ENCODE results near the gene ZNF546.
A peak's percentile ranks its signal among the peaks of the same experiment; 100 is the strongest.

Gene ZNF546

GRCh38 chr19:39997638-39998216 is 867 bp downstream of the ZNF546 start:
- no peak overlapping the region for H4K5ac ChIP-seq (ENCODE audit: low read length)
- no peaks in the 10 kb centered on the region for H3K36me3 ChIP-seq (ENCODE audit: control insufficient read depth, insufficient read depth, low read length)
- H3K27me3 ChIP-seq (ENCODE audit: insufficient read depth, low read length, poor library complexity) = no peaks in the 10 kb centered on the region
- H2BK15ac ChIP-seq (replicated peaks; ENCODE audit: low read depth) = no peak overlapping the region
- no peak overlapping the region for H3K27ac ChIP-seq (ENCODE audit: low read depth, low read length)
- no peak overlapping the region for H4K8ac ChIP-seq (ENCODE audit: low read depth, low read length)
- no peak overlapping the region for H2BK5ac ChIP-seq (ENCODE audit: low read length)
- no peak overlapping the region for H3K23ac ChIP-seq (ENCODE audit: low read length)
- no peak overlapping the region for H3K4me2 ChIP-seq (ENCODE audit: low read length)
- peaks cover 2% of the 10 kb centered on the region for H3K4me1 ChIP-seq (ENCODE audit: control insufficient read depth, low read depth, low read length)
- H3K4ac ChIP-seq (ENCODE audit: low read depth, low read length) = no peak overlapping the region
- H3K9ac ChIP-seq (ENCODE audit: low read length) = peak overlapping the region; percentile 68
- WGBS (ENCODE audit: extremely low coverage, insufficient coverage, low lambda C conversion rate) = no CpG with 5 or more reads among the region's 5 CpGs
- H3K18ac ChIP-seq (ENCODE audit: low read length) = no peak overlapping the region
- peaks cover 6% of the 10 kb centered on the region for H3K79me2 ChIP-seq (ENCODE audit: control insufficient read depth, insufficient read depth, low read length)
- H2AK5ac ChIP-seq (ENCODE audit: low read length) = no peak overlapping the region
- DNase-seq = no peak
- no peak overlapping the region for H3K56ac ChIP-seq (ENCODE audit: low read length)
- H3K4me3 ChIP-seq (ENCODE audit: low read length) = no peak overlapping the region
- H2BK120ac ChIP-seq (ENCODE audit: low read depth, low read length) = no peak overlapping the region
- peaks cover 4% of the 10 kb centered on the region for H3K79me1 ChIP-seq (ENCODE audit: low read length)

GRCh38 chr19:39998501-39998900 is 1.6 kb downstream of the ZNF546 start:
- Histone ChIP-seq H3K4me1 (ENCODE audit: control insufficient read depth, low read depth, low read length) (peaks cover 2% of the 10 kb centered on the region), H2BK5ac (ENCODE audit: low read length) (no peak overlapping the region), H3K4me2 (ENCODE audit: low read length) (no peak overlapping the region), H3K79me1 (ENCODE audit: low read length) (peaks cover 4% of the 10 kb centered on the region), H2AK5ac (ENCODE audit: low read length) (no peak overlapping the region), H3K27ac (ENCODE audit: low read depth, low read length) (no peak overlapping the region), H3K36me3 (ENCODE audit: control insufficient read depth, insufficient read depth, low read length) (no peaks in the 10 kb centered on the region), H3K9ac (ENCODE audit: low read length) (no peak overlapping the region), H3K27me3 (ENCODE audit: insufficient read depth, low read length, poor library complexity) (no peaks in the 10 kb centered on the region), H4K8ac (ENCODE audit: low read depth, low read length) (no peak overlapping the region), H3K56ac (ENCODE audit: low read length) (no peak overlapping the region), H2BK15ac (replicated peaks; ENCODE audit: low read depth) (no peak overlapping the region), H3K4ac (ENCODE audit: low read depth, low read length) (no peak overlapping the region), H4K5ac (ENCODE audit: low read length) (no peak overlapping the region), H3K18ac (ENCODE audit: low read length) (no peak overlapping the region), H3K4me3 (ENCODE audit: low read length) (no peak overlapping the region), H3K79me2 (ENCODE audit: control insufficient read depth, insufficient read depth, low read length) (peaks cover 6% of the 10 kb centered on the region), H3K23ac (ENCODE audit: low read length) (no peak overlapping the region), H2BK120ac (ENCODE audit: low read depth, low read length) (no peak overlapping the region)
- DNase-seq = no peak
- no CpG with 5 or more reads among the region's 4 CpGs for WGBS (ENCODE audit: extremely low coverage, insufficient coverage, low lambda C conversion rate)

GRCh38 chr19:40005691-40006272 is 8.9 kb downstream of the ZNF546 start:
- Histone ChIP-seq H3K18ac (ENCODE audit: low read length) (no peak overlapping the region), H3K23ac (ENCODE audit: low read length) (no peak overlapping the region), H3K9ac (ENCODE audit: low read length) (no peak overlapping the region), H2BK15ac (replicated peaks; ENCODE audit: low read depth) (no peak overlapping the region), H3K4me1 (ENCODE audit: control insufficient read depth, low read depth, low read length) (no peaks in the 10 kb centered on the region), H3K79me2 (ENCODE audit: control insufficient read depth, insufficient read depth, low read length) (no peaks in the 10 kb centered on the region), H3K56ac (ENCODE audit: low read length) (no peak overlapping the region), H4K5ac (ENCODE audit: low read length) (no peak overlapping the region), H3K36me3 (ENCODE audit: control insufficient read depth, insufficient read depth, low read length) (no peaks in the 10 kb centered on the region), H2BK120ac (ENCODE audit: low read depth, low read length) (no peak overlapping the region), H3K4me2 (ENCODE audit: low read length) (no peak overlapping the region), H2BK5ac (ENCODE audit: low read length) (no peak overlapping the region), H3K27ac (ENCODE audit: low read depth, low read length) (no peak overlapping the region), H2AK5ac (ENCODE audit: low read length) (no peak overlapping the region), H4K8ac (ENCODE audit: low read depth, low read length) (no peak overlapping the region), H3K27me3 (ENCODE audit: insufficient read depth, low read length, poor library complexity) (no peaks in the 10 kb centered on the region), H3K4ac (ENCODE audit: low read depth, low read length) (no peak overlapping the region), H3K4me3 (ENCODE audit: low read length) (no peak overlapping the region), H3K79me1 (ENCODE audit: low read length) (no peaks in the 10 kb centered on the region)
- DNase-seq = no peak
- WGBS (ENCODE audit: extremely low coverage, insufficient coverage, low lambda C conversion rate) = no CpG with 5 or more reads among the region's 4 CpGs

GRCh38 chr19:40006273-40006691 is 9.4 kb downstream of the ZNF546 start:
- Histone ChIP-seq H3K56ac (ENCODE audit: low read length) (no peak overlapping the region), H4K8ac (ENCODE audit: low read depth, low read length) (no peak overlapping the region), H4K5ac (ENCODE audit: low read length) (no peak overlapping the region), H3K36me3 (ENCODE audit: control insufficient read depth, insufficient read depth, low read length) (no peaks in the 10 kb centered on the region), H3K18ac (ENCODE audit: low read length) (no peak overlapping the region), H3K9ac (ENCODE audit: low read length) (no peak overlapping the region), H3K4me1 (ENCODE audit: control insufficient read depth, low read depth, low read length) (no peaks in the 10 kb centered on the region), H3K4me2 (ENCODE audit: low read length) (no peak overlapping the region), H3K23ac (ENCODE audit: low read length) (no peak overlapping the region), H3K27me3 (ENCODE audit: insufficient read depth, low read length, poor library complexity) (no peaks in the 10 kb centered on the region), H3K79me2 (ENCODE audit: control insufficient read depth, insufficient read depth, low read length) (no peaks in the 10 kb centered on the region), H2AK5ac (ENCODE audit: low read length) (no peak overlapping the region), H2BK15ac (replicated peaks; ENCODE audit: low read depth) (no peak overlapping the region), H3K27ac (ENCODE audit: low read depth, low read length) (no peak overlapping the region), H3K4ac (ENCODE audit: low read depth, low read length) (no peak overlapping the region), H2BK5ac (ENCODE audit: low read length) (no peak overlapping the region), H2BK120ac (ENCODE audit: low read depth, low read length) (no peak overlapping the region), H3K4me3 (ENCODE audit: low read length) (no peak overlapping the region), H3K79me1 (ENCODE audit: low read length) (no peaks in the 10 kb centered on the region)
- WGBS (ENCODE audit: extremely low coverage, insufficient coverage, low lambda C conversion rate) = no CpG with 5 or more reads among the region's 1 CpG
- no peak for DNase-seq

- H3K27me3 ChIP-seq (ENCODE audit: insufficient read depth, low read length, poor library complexity) = no peaks in the 10 kb centered on the region
- H2BK120ac ChIP-seq (ENCODE audit: low read depth, low read length) = no peak overlapping the region
- no peak for DNase-seq
- no peak overlapping the region for H3K4me2 ChIP-seq (ENCODE audit: low read length)
- H3K18ac ChIP-seq (ENCODE audit: low read length) = no peak overlapping the region
- no peaks in the 10 kb centered on the region for H3K79me1 ChIP-seq (ENCODE audit: low read length)
- no peak overlapping the region for H4K8ac ChIP-seq (ENCODE audit: low read depth, low read length)
- no peaks in the 10 kb centered on the region for H3K36me3 ChIP-seq (ENCODE audit: control insufficient read depth, insufficient read depth, low read length)
- no peak overlapping the region for H2AK5ac ChIP-seq (ENCODE audit: low read length)
- H3K4me1 ChIP-seq (ENCODE audit: control insufficient read depth, low read depth, low read length) = no peaks in the 10 kb centered on the region
- no peak overlapping the region for H2BK15ac ChIP-seq (replicated peaks; ENCODE audit: low read depth)
- H3K4me3 ChIP-seq (ENCODE audit: low read length) = no peak overlapping the region
- no peak overlapping the region for H3K23ac ChIP-seq (ENCODE audit: low read length)
- H4K5ac ChIP-seq (ENCODE audit: low read length) = no peak overlapping the region
- H3K9ac ChIP-seq (ENCODE audit: low read length) = no peak overlapping the region
- H3K27ac ChIP-seq (ENCODE audit: low read depth, low read length) = no peak overlapping the region
- no peaks in the 10 kb centered on the region for H3K79me2 ChIP-seq (ENCODE audit: control insufficient read depth, insufficient read depth, low read length)
- no peak overlapping the region for H3K56ac ChIP-seq (ENCODE audit: low read length)
- no peak overlapping the region for H3K4ac ChIP-seq (ENCODE audit: low read depth, low read length)
- H2BK5ac ChIP-seq (ENCODE audit: low read length) = no peak overlapping the region
These were observed 12.8 kb downstream of the ZNF546 start for GRCh38 chr19:40009674-40010073.

GRCh38 chr19:40013991-40014390 is 17.1 kb downstream of the ZNF546 start:
- no peaks in the 10 kb centered on the region for H3K27me3 ChIP-seq (ENCODE audit: insufficient read depth, low read length, poor library complexity)
- WGBS (ENCODE audit: extremely low coverage, insufficient coverage, low lambda C conversion rate) = no CpG with 5 or more reads among the region's 4 CpGs
- H2BK120ac ChIP-seq (ENCODE audit: low read depth, low read length) = no peak overlapping the region
- H3K23ac ChIP-seq (ENCODE audit: low read length) = no peak overlapping the region
- no peak overlapping the region for H3K56ac ChIP-seq (ENCODE audit: low read length)
- no peaks in the 10 kb centered on the region for H3K79me1 ChIP-seq (ENCODE audit: low read length)
- no peak overlapping the region for H3K18ac ChIP-seq (ENCODE audit: low read length)
- H3K9ac ChIP-seq (ENCODE audit: low read length) = no peak overlapping the region
- no peaks in the 10 kb centered on the region for H3K36me3 ChIP-seq (ENCODE audit: control insufficient read depth, insufficient read depth, low read length)
- no peak overlapping the region for H3K4ac ChIP-seq (ENCODE audit: low read depth, low read length)
- no peak overlapping the region for H3K27ac ChIP-seq (ENCODE audit: low read depth, low read length)
- no peak overlapping the region for H2BK5ac ChIP-seq (ENCODE audit: low read length)
- no peak overlapping the region for H4K5ac ChIP-seq (ENCODE audit: low read length)
- no peak overlapping the region for H3K4me3 ChIP-seq (ENCODE audit: low read length)
- no peak overlapping the region for H2BK15ac ChIP-seq (replicated peaks; ENCODE audit: low read depth)
- H3K4me1 ChIP-seq (ENCODE audit: control insufficient read depth, low read depth, low read length) = no peaks in the 10 kb centered on the region
- H2AK5ac ChIP-seq (ENCODE audit: low read length) = no peak overlapping the region
- no peak overlapping the region for H4K8ac ChIP-seq (ENCODE audit: low read depth, low read length)
- H3K79me2 ChIP-seq (ENCODE audit: control insufficient read depth, insufficient read depth, low read length) = no peaks in the 10 kb centered on the region
- no peak overlapping the region for H3K4me2 ChIP-seq (ENCODE audit: low read length)
- no peak for DNase-seq
